Stimulated activated CD8-positive, alpha-beta memory T cell treated with anti-CD3 and anti-CD28 coated beads, Interleukin-12 subunit alpha, Interleukin-12 subunit beta, amount 100 ng/mL, for 1 hour (primary cell): ENCODE measurements around the gene MRPS5.

Experiments
- DNase-seq: peaks from one replicate; pipeline ENCODE4 v3.0.0-alpha.2; 2020; ENCODE audit warnings: low read depth

Gene MRPS5

GRCh38 chr2:95060446-95061118 is 61.0 kb downstream of the MRPS5 start:
- DNase-seq: no peak

GRCh38 chr2:95059656-95060370 is 61.8 kb downstream of the MRPS5 start:
- no peak for DNase-seq

- DNase-seq: no peak
Measured at GRCh38 chr2:95058989-95059641, 62.5 kb downstream of the MRPS5 start.

- DNase-seq: no peak
Measured at GRCh38 chr2:95058466-95058988, 63.1 kb downstream of the MRPS5 start.

- DNase-seq: no peak
Measured at GRCh38 chr2:95057535-95058370, 63.9 kb downstream of the MRPS5 start.

- DNase-seq: no peak
Measured at GRCh38 chr2:95056461-95057459, 64.8 kb downstream of the MRPS5 start.

- no peak for DNase-seq
Measured at GRCh38 chr2:95056044-95056443, 65.6 kb downstream of the MRPS5 start.

GRCh38 chr2:95055262-95055661 is 66.3 kb downstream of the MRPS5 start:
- no peak for DNase-seq

- no peak for DNase-seq
Measured at GRCh38 chr2:95054016-95054415, 67.6 kb downstream of the MRPS5 start.

- DNase-seq: no peak
Measured at GRCh38 chr2:95053543-95053942, 68.1 kb downstream of the MRPS5 start.

GRCh38 chr2:95052804-95053479 is 68.7 kb downstream of the MRPS5 start:
- no peak for DNase-seq

- no peak for DNase-seq
Measured at GRCh38 chr2:95052307-95052706, 69.3 kb downstream of the MRPS5 start.

GRCh38 chr2:95051626-95052025 is 70.0 kb downstream of the MRPS5 start:
- no peak for DNase-seq

GRCh38 chr2:95050385-95051300 is 71.0 kb downstream of the MRPS5 start:
- no peak for DNase-seq

- no peak for DNase-seq
Measured at GRCh38 chr2:95049961-95050360, 71.6 kb downstream of the MRPS5 start.

- DNase-seq: no peak
Measured at GRCh38 chr2:95049683-95049955, 72.0 kb downstream of the MRPS5 start.

GRCh38 chr2:95048825-95049682 is 72.6 kb downstream of the MRPS5 start:
- DNase-seq: no peak
